Brain microvascular endothelial cell (primary cell): ENCODE data around the gene IGFBP1.

Experiments used
- DNase-seq: peaks from one replicate; pipeline ENCODE4 v3.0.0-alpha.2; 2020
- H3K27ac ChIP-seq: fragments of 250-450 bp; sonication (Bioruptor Pico); 2 replicates; pipeline ENCODE4 v1.5.1; 2020; ENCODE audit warnings: mild to moderate bottlenecking, moderate library complexity
- H3K27me3 ChIP-seq: fragments of 250-450 bp; sonication (Bioruptor Pico); replicated peaks from 2 replicates; pipeline ENCODE4 v1.5.1; 2020; ENCODE audit warnings: mild to moderate bottlenecking
- H3K36me3 ChIP-seq: fragments of 250-450 bp; sonication (Bioruptor Pico); replicated peaks from 2 replicates; pipeline ENCODE4 v1.5.1; 2020; ENCODE audit warnings: mild to moderate bottlenecking
- H3K4me3 ChIP-seq: 2 replicates; pipeline ENCODE4 v1.5.1; 2011; ENCODE audit warnings: low read depth, mild to moderate bottlenecking, control low read depth, low read length, moderate library complexity
- CTCF ChIP-seq: IDR thresholded peaks from 2 replicates; pipeline ENCODE4 v1.5.1; 2011; ENCODE audit warnings: low read depth, mild to moderate bottlenecking, moderate library complexity, low read length, control low read depth, inconsistent platforms; ENCODE audit errors: missing control alignments
- in situ Hi-C: cut with HindIII; loops from 2 replicates; pipeline ENCODE4 v1.10.0; 2017; ENCODE audit warnings: low sequenced_read_pairs, low pct_ligation_motif_present

Gene IGFBP1

GRCh38 chr7:45891462-45892402 lies 3.4 kb downstream of the IGFBP1 start:
- Histone ChIP-seq H3K27me3 (no peaks in the 10 kb centered on the region), H3K4me3 (no peak overlapping the region), H3K36me3 (no peaks in the 10 kb centered on the region), H3K27ac (no peak overlapping the region)
- no peak for DNase-seq
- in situ Hi-C loops: no loop called here
- no peak for TF ChIP-seq CTCF

- H3K27me3 ChIP-seq: no peaks in the 10 kb centered on the region
- H3K4me3 ChIP-seq: no peak overlapping the region
- TF ChIP-seq CTCF: no peak
- DNase-seq: no peak
- no peaks in the 10 kb centered on the region for H3K36me3 ChIP-seq
- no peak overlapping the region for H3K27ac ChIP-seq
- in situ Hi-C loops: no loop called here
Measured at GRCh38 chr7:45892407-45893035, 4.2 kb downstream of the IGFBP1 start.

GRCh38 chr7:45893374-45893995 lies 5.2 kb downstream of the IGFBP1 start:
- Histone ChIP-seq H3K27ac (no peak overlapping the region), H3K27me3 (no peaks in the 10 kb centered on the region), H3K36me3 (no peaks in the 10 kb centered on the region), H3K4me3 (no peak overlapping the region)
- DNase-seq: no peak
- in situ Hi-C loops: no loop called here
- no peak for TF ChIP-seq CTCF

DNA sequence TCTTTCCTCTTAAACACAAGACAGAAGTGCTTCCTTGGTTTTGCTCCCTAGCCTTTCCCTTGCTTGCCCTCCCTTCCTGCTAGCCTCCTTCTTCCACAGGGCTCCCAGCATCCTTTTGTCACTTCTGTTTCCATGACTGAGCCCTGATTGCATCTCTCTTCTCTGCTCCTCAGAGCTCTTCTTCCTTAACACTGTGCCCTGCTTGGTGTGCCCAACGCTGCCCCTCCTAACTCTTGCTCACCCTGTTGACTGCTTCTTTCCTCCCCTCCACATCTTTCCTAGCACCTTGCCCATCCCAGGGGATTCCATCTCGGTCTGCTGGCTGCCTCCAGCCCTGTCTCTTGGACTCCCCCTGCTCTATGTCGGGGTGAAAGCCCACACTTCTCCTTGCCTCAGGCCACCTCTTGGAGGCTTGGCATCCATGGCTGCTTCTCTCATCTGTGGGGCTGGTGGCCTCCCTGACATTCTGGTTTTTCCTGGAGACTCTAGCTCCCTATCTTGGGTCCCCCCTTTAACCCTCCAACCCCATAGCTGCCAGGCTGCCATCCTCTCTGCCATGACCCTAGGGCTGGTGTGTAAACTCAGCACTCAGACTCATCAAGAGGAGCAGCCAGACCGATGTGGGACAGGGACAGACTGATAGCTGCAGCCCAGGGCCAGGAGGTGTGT lies 5.8 kb downstream of the IGFBP1 start:
- in situ Hi-C loops: no loop called here
- TF ChIP-seq CTCF: no peak
- H3K27ac ChIP-seq: no peak overlapping the region
- H3K36me3 ChIP-seq: no peaks in the 10 kb centered on the region
- no peak for DNase-seq
- H3K27me3 ChIP-seq: no peaks in the 10 kb centered on the region
- no peak overlapping the region for H3K4me3 ChIP-seq

DNA sequence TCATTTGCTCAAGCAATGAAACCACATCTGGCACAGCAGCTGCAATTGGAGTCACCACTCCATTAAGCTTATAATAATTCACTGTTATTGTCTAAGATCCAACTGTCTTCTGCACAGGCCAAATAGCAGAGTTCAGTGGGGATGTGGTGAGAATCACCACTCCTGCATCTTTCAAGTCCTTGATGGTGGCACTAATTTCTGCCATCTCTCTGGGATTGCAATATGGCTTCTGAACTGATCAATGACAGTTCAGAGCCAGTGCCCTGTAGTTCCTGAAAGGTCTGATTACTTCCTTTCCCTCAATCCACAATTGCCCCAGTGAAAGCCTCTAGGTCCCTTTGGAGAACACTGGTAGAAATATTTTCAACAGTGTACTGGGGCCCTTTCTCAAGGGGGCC lies 6.4 kb downstream of the IGFBP1 start:
- in situ Hi-C loops: no loop called here
- Histone ChIP-seq H3K36me3 (no peaks in the 10 kb centered on the region), H3K27ac (no peak overlapping the region), H3K4me3 (no peak overlapping the region), H3K27me3 (no peaks in the 10 kb centered on the region)
- no peak for DNase-seq
- TF ChIP-seq CTCF: no peak
